Measurements from ENCODE around the gene LBX2.

Gene LBX2

GRCh38 chr2:74458938-74459363 is 40.5 kb downstream of the LBX2 start:
- TF ChIP-seq TSHZ2 (CRISPR knock-in tag; IDR thresholded peaks at IDR 0.05) (no peak), GLIS3 (CRISPR knock-in tag; IDR thresholded peaks at IDR 0.05) (no peak), ZFP3 (CRISPR knock-in tag; IDR thresholded peaks at IDR 0.05) (no peak), ZNF70 (CRISPR knock-in tag; IDR thresholded peaks at IDR 0.05) (no peak), TOX (CRISPR knock-in tag; IDR thresholded peaks at IDR 0.05; ENCODE audit: borderline replicate concordance) (no peak), ISL1 (CRISPR knock-in tag; IDR thresholded peaks at IDR 0.05) (no peak), OSR1 (CRISPR knock-in tag; IDR thresholded peaks at IDR 0.05) (no peak), CSRNP3 (CRISPR knock-in tag; IDR thresholded peaks at IDR 0.05) (no peak)
- ATAC-seq, result no peak

GRCh38 chr2:74458132-74458937 is 41.1 kb downstream of the LBX2 start, which contains the start of gene WBP1:
Gene WBP1, plus strand, starts transcription at chr2:74458438. Its CDS starts 165 bp downstream, at chr2:74458603.
- peak; percentile 92 for ATAC-seq
- TF ChIP-seq TSHZ2 (CRISPR knock-in tag; IDR thresholded peaks at IDR 0.05) (peak; percentile 88), ESRRG (CRISPR knock-in tag; IDR thresholded peaks at IDR 0.05) (no peak), CSRNP3 (CRISPR knock-in tag; IDR thresholded peaks at IDR 0.05) (no peak), GLIS3 (CRISPR knock-in tag; IDR thresholded peaks at IDR 0.05) (peak; percentile 52; the same call in 1 of the 2 replicates), OSR1 (CRISPR knock-in tag; IDR thresholded peaks at IDR 0.05) (no peak), TOX (CRISPR knock-in tag; IDR thresholded peaks at IDR 0.05; ENCODE audit: borderline replicate concordance) (no peak), ZC3H10 (CRISPR knock-in tag; IDR thresholded peaks at IDR 0.05) (no peak), PPARA (CRISPR knock-in tag; IDR thresholded peaks at IDR 0.05; ENCODE audit: borderline replicate concordance) (peak; percentile 93), ZNF8 (CRISPR knock-in tag; IDR thresholded peaks at IDR 0.05) (no peak), RARB (CRISPR knock-in tag; IDR thresholded peaks at IDR 0.05) (no peak), ZFP3 (CRISPR knock-in tag; IDR thresholded peaks at IDR 0.05) (peak; percentile 58; the same call in 1 of the 2 replicates), PATZ1 (CRISPR knock-in tag; IDR thresholded peaks at IDR 0.05; ENCODE audit: borderline replicate concordance) (no peak), ZNF565 (CRISPR knock-in tag; conservative IDR thresholded peaks at IDR 0.05; ENCODE audit: low read depth) (no peak), CSDC2 (CRISPR knock-in tag; IDR thresholded peaks at IDR 0.05) (peak; percentile 93; the same call in 1 of the 2 replicates)

- 0 out of 2 replicates have a peak, but pooled peaks have one; percentile 53 for TF ChIP-seq GLIS3 (CRISPR knock-in tag; IDR thresholded peaks at IDR 0.05)
- TF ChIP-seq ZNF70 (CRISPR knock-in tag; IDR thresholded peaks at IDR 0.05), result no peak
- peak; percentile 9; the same call in 1 of the 2 replicates for TF ChIP-seq TCF4 (CRISPR knock-in tag; IDR thresholded peaks at IDR 0.05; ENCODE audit: borderline replicate concordance)
- peak; percentile 10 for ATAC-seq
Observed at GRCh38 chr2:74457549-74458131, 41.8 kb downstream of the LBX2 start.
